GM23338 (cell line): Measurements from ENCODE around the gene BHLHE23. TPM values are rescaled to one million over a fixed set of nuclear protein-coding genes. Genes with fewer than 3 reads are reported as not detected.

ENCODE experiments used
- ATAC-seq: fragments of 200-7000 bp; cut with Tn5 transposase; 3 replicates; pipeline ENCODE4 v1.9.1; 2020
- DNase-seq: peaks from one replicate; pipeline ENCODE4 v3.0.0-alpha.2; 2015; ENCODE audit warnings: low spot score
- H2AFZ ChIP-seq: fragments of 200-600 bp; sonication (generic); 2 replicates; pipeline ENCODE4 v1.8.0; 2016; ENCODE audit warnings: antibody characterized with exemption, mild to moderate bottlenecking, moderate library complexity
- H3F3A ChIP-seq: fragments of 200-600 bp; sonication (generic); replicated peaks from 2 replicates; pipeline ENCODE4 v1.8.0; 2017; ENCODE audit warnings: antibody characterized with exemption, mixed run types, low read depth
- H3K27ac ChIP-seq: fragments of 200-600 bp; sonication (generic); 2 replicates; pipeline ENCODE4 v1.6.1; 2016; ENCODE audit warnings: low read depth
- H3K27me3 ChIP-seq: fragments of 200-600 bp; sonication (generic); 2 replicates; pipeline ENCODE4 v1.8.0; 2016; ENCODE audit warnings: mild to moderate bottlenecking, mixed run types, moderate library complexity; ENCODE audit not compliant: insufficient read depth
- H3K36me3 ChIP-seq: fragments of 200-600 bp; sonication (generic); 2 replicates; pipeline ENCODE4 v1.8.0; 2016; ENCODE audit warnings: mild to moderate bottlenecking; ENCODE audit not compliant: insufficient read depth
- H3K4me1 ChIP-seq: fragments of 200-600 bp; sonication (generic); 2 replicates; pipeline ENCODE4 v1.8.0; 2016; ENCODE audit warnings: mild to moderate bottlenecking, moderate library complexity; ENCODE audit not compliant: insufficient read depth
- H3K4me2 ChIP-seq: fragments of 200-600 bp; sonication (generic); 2 replicates; pipeline ENCODE4 v1.7.1; 2017; ENCODE audit warnings: mixed run types
- H3K4me3 ChIP-seq: fragments of 200-600 bp; sonication (generic); 2 replicates; pipeline ENCODE4 v1.6.1; 2016; ENCODE audit warnings: mixed run types
- H3K79me2 ChIP-seq: fragments of 200-600 bp; sonication (generic); replicated peaks from 2 replicates; pipeline ENCODE4 v1.8.0; 2017; ENCODE audit warnings: mild to moderate bottlenecking; ENCODE audit not compliant: insufficient read depth
- H3K9me2 ChIP-seq: fragments of 200-600 bp; sonication (generic); 2 replicates; pipeline ENCODE4 v1.8.0; 2017; ENCODE audit not compliant: insufficient read depth
- H4K20me1 ChIP-seq: fragments of 200-600 bp; sonication (generic); replicated peaks from 2 replicates; pipeline ENCODE4 v1.8.0; 2017; ENCODE audit warnings: mild to moderate bottlenecking; ENCODE audit not compliant: insufficient read depth
- H3K27ac Mint-ChIP-seq: 2 replicates; pipeline ENCODE4 v1.8.0; 2020; ENCODE audit warnings: inconsistent platforms, mild to moderate bottlenecking, moderate library complexity, mixed read lengths
- H3K27me3 Mint-ChIP-seq: 3 replicates; pipeline ENCODE4 v1.8.0; 2022; ENCODE audit warnings: low read depth, mild to moderate bottlenecking, moderate library complexity, mixed read lengths, inconsistent platforms; ENCODE audit not compliant: insufficient read depth, poor library complexity
- H3K36me3 Mint-ChIP-seq: 3 replicates; pipeline ENCODE4 v1.8.0; 2021; ENCODE audit warnings: low read depth, mild to moderate bottlenecking, inconsistent platforms, moderate library complexity, mixed read lengths
- H3K4me1 Mint-ChIP-seq: 3 replicates; pipeline ENCODE4 v1.8.0; 2020; ENCODE audit warnings: mild to moderate bottlenecking, inconsistent platforms, mixed read lengths
- H3K4me3 Mint-ChIP-seq: 3 replicates; pipeline ENCODE4 v1.8.0; 2021; ENCODE audit warnings: moderate library complexity, mild to moderate bottlenecking, inconsistent platforms, mixed read lengths
- H3K9me3 Mint-ChIP-seq: 3 replicates; pipeline ENCODE4 v1.8.0; 2020; ENCODE audit warnings: moderate library complexity, mild to moderate bottlenecking, inconsistent platforms, mixed read lengths
- CREB1 ChIP-seq: fragments of 250-450 bp; sonication (Bioruptor Pico); IDR thresholded peaks from 2 replicates; pipeline ENCODE4 v1.5.0; 2020; ENCODE audit warnings: low read depth, mild to moderate bottlenecking, moderate library complexity
- CTCF ChIP-seq, 2 experiments: fragments of 200-600 bp in 1 of 2; sonication (generic) in 1 of 2; conservative IDR thresholded peaks; 2 replicates each; pipeline versions ENCODE4 v1.5.1 to v1.6.1; 2016 to 2017; ENCODE audit warnings: antibody characterized with exemption in 2 of 2, low read depth in 2 of 2, mild to moderate bottlenecking in 2 of 2, moderate library complexity in 1 of 2
- ETS1 ChIP-seq: IDR thresholded peaks from 2 replicates; pipeline ENCODE4 v1.6.1; 2016; ENCODE audit warnings: antibody characterized with exemption
- EZH2 ChIP-seq: fragments of 200-600 bp; sonication (generic); IDR thresholded peaks from one replicate; pipeline ENCODE4 v1.8.0; 2017; ENCODE audit warnings: antibody characterized with exemption, mild to moderate bottlenecking, low read depth; ENCODE audit not compliant: unreplicated experiment
- JUNB ChIP-seq: IDR thresholded peaks from one replicate; pipeline ENCODE4 v1.6.1; 2016; ENCODE audit warnings: antibody characterized with exemption; ENCODE audit not compliant: unreplicated experiment
- NANOG ChIP-seq: IDR thresholded peaks from 2 replicates; pipeline ENCODE4 v1.6.1; 2016; ENCODE audit warnings: antibody characterized with exemption, borderline replicate concordance
- POLR2AphosphoS5 ChIP-seq: IDR thresholded peaks from 2 replicates; pipeline ENCODE4 v1.6.1; 2016; ENCODE audit warnings: antibody characterized with exemption, low read depth
- REST ChIP-seq: IDR thresholded peaks from one replicate; pipeline ENCODE4 v1.6.1; 2018; ENCODE audit warnings: antibody characterized with exemption; ENCODE audit not compliant: unreplicated experiment
- STAT1 ChIP-seq: IDR thresholded peaks from one replicate; pipeline ENCODE4 v1.6.1; 2016; ENCODE audit warnings: antibody characterized with exemption; ENCODE audit not compliant: unreplicated experiment
- ZNF114 ChIP-seq: fragments of 250-450 bp; sonication (Bioruptor Pico); IDR thresholded peaks from 2 replicates; pipeline ENCODE4 v1.5.0; 2020; ENCODE audit warnings: mild to moderate bottlenecking, moderate library complexity
- ZNF331 ChIP-seq: fragments of 250-450 bp; sonication (Bioruptor Pico); IDR thresholded peaks from 2 replicates; pipeline ENCODE4 v1.5.0; 2020; ENCODE audit warnings: low read depth, mild to moderate bottlenecking, moderate library complexity
- polyA plus RNA-seq: library from polyadenylated mRNA; unstranded; fragments of >200 nt; fragmentation: Nextera tagmentation; extraction: Ambion mirVana; gene quantifications from 2 replicates; pipeline ENCODE4 v1.2.1, GENCODE V29; 2016
- total RNA-seq: library from RNA; depleted of rRNA; stranded (reverse); fragments of >200 nt; shearing (Covaris generic); gene quantifications from 2 replicates; pipeline ENCODE4 v1.2.3, GENCODE V29; 2014

BHLHE23 gene
- total and polyA plus RNA-seq, 2 experiments from 2014 or later: 0.52 to 5.0 TPM

GRCh38 chr20:62969939-62970306, 36.8 kb downstream of the BHLHE23 start:
- H3K4me1 ChIP-seq: peaks cover 24% of the 10 kb centered on the region
- H3K27ac ChIP-seq: no peak overlapping the region
- no peak for ATAC-seq
- no peaks in the 10 kb centered on the region for H3K9me2 ChIP-seq
- peaks cover 12% of the 10 kb centered on the region for H3F3A ChIP-seq
- H2AFZ ChIP-seq: no peak overlapping the region
- peaks cover 26% of the 10 kb centered on the region for H3K4me1 Mint-ChIP-seq
- H3K27me3 ChIP-seq: peaks cover 25% of the 10 kb centered on the region
- no peaks in the 10 kb centered on the region; the same call in 2 of the 3 replicates for H3K36me3 Mint-ChIP-seq
- no peak for DNase-seq
- H3K4me3 Mint-ChIP-seq: no peak overlapping the region
- H3K4me2 ChIP-seq: no peak overlapping the region
- H3K4me3 ChIP-seq: no peak overlapping the region
- H3K79me2 ChIP-seq: no peaks in the 10 kb centered on the region
- H4K20me1 ChIP-seq: no peaks in the 10 kb centered on the region
- no peak for TF ChIP-seq CTCF (conservative IDR thresholded peaks at IDR 0.05; ENCODE audit: low read depth in 2 of 2)
- no peak for TF ChIP-seq ZNF114 (CRISPR knock-in tag)
- no peak for TF ChIP-seq ZNF331 (CRISPR knock-in tag)
- H3K36me3 ChIP-seq: no peaks in the 10 kb centered on the region
- peaks cover 45% of the 10 kb centered on the region for H3K27me3 Mint-ChIP-seq
- no peak overlapping the region for H3K27ac Mint-ChIP-seq
- peaks cover 2% of the 10 kb centered on the region; the same call in 2 of the 3 replicates for H3K9me3 Mint-ChIP-seq

GRCh38 chr20:62969179-62969760, 37.5 kb downstream of the BHLHE23 start:
- peaks cover 19% of the 10 kb centered on the region for H3K27me3 ChIP-seq
- Mint-ChIP-seq H3K27me3 (peaks cover 38% of the 10 kb centered on the region), H3K27ac (no peak overlapping the region), H3K4me1 (peaks cover 19% of the 10 kb centered on the region), H3K9me3 (peaks cover 2% of the 10 kb centered on the region; the same call in 2 of the 3 replicates), H3K36me3 (no peaks in the 10 kb centered on the region; the same call in 2 of the 3 replicates), H3K4me3 (no peak overlapping the region)
- H3K27ac ChIP-seq: no peak overlapping the region
- peaks cover 17% of the 10 kb centered on the region for H3K4me1 ChIP-seq
- H2AFZ ChIP-seq: no peak overlapping the region
- H3K79me2 ChIP-seq: no peaks in the 10 kb centered on the region
- no peak overlapping the region for H3K4me3 ChIP-seq
- no peaks in the 10 kb centered on the region for H4K20me1 ChIP-seq
- peaks cover 9% of the 10 kb centered on the region for H3F3A ChIP-seq
- no peak for DNase-seq
- H3K36me3 ChIP-seq: no peaks in the 10 kb centered on the region
- ATAC-seq: no peak
- no peaks in the 10 kb centered on the region for H3K9me2 ChIP-seq
- no peak overlapping the region for H3K4me2 ChIP-seq
- no peak for TF ChIP-seq STAT1
- TF ChIP-seq NANOG: no peak
- no peak for TF ChIP-seq JUNB
- TF ChIP-seq POLR2AphosphoS5: no peak
- TF ChIP-seq EZH2: no peak
- no peak for TF ChIP-seq REST
- TF ChIP-seq CTCF (conservative IDR thresholded peaks at IDR 0.05; ENCODE audit: low read depth in 2 of 2): no peak
- no peak for TF ChIP-seq ETS1
- no peak for TF ChIP-seq CREB1 (CRISPR knock-in tag)
- no peak for TF ChIP-seq ZNF331 (CRISPR knock-in tag)
